OCI-LY3 (cell line): ENCODE data around the gene ATP2C2.

Experiments used
- H2AFZ ChIP-seq: fragments of 200-600, 300-600 bp; shearing (Covaris generic); 2 replicates; pipeline ENCODE4 v1.6.0; 2014; ENCODE audit warnings: antibody characterized with exemption, low read depth, low read length
- H3K27ac ChIP-seq: fragments of 200-600, 300-600 bp; sonication (generic); 2 replicates; pipeline ENCODE4 v1.5.1; 2014; ENCODE audit warnings: mild to moderate bottlenecking, low read length, moderate library complexity, mixed read lengths
- H3K27me3 ChIP-seq: fragments of 200-600, 300-600 bp; sonication (generic); 2 replicates; pipeline ENCODE4 v1.6.1; 2014; ENCODE audit warnings: low read depth, low read length, mixed read lengths
- H3K36me3 ChIP-seq: fragments of 200-600, 300-600 bp; sonication (generic); replicated peaks from 2 replicates; pipeline ENCODE3; 2014; ENCODE audit warnings: low read depth, low read length, mixed read lengths
- H3K4me1 ChIP-seq: fragments of 300-600, 200-600 bp; sonication (generic); 2 replicates; pipeline ENCODE4 v1.6.1; 2014; ENCODE audit warnings: low read length, mixed read lengths
- H3K4me2 ChIP-seq: fragments of 200-600, 300-600 bp; sonication (generic); 2 replicates; pipeline ENCODE4 v1.6.1; 2014; ENCODE audit warnings: low read length, mixed read lengths
- H3K4me3 ChIP-seq: fragments of 300-600, 200-600 bp; sonication (generic); 2 replicates; pipeline ENCODE4 v1.5.1; 2014; ENCODE audit warnings: antibody characterized with exemption, mild to moderate bottlenecking, low read length, moderate library complexity
- H3K79me2 ChIP-seq: fragments of 300-600, 200-600 bp; shearing (Covaris generic); 2 replicates; pipeline ENCODE4 v1.6.1; 2014; ENCODE audit warnings: mild to moderate bottlenecking, low read length, mixed read lengths
- H3K9ac ChIP-seq: fragments of 300-600, 200-600 bp; shearing (Covaris generic); 2 replicates; pipeline ENCODE4 v1.6.0; 2014; ENCODE audit warnings: mild to moderate bottlenecking, low read length, moderate library complexity
- H3K9me3 ChIP-seq: fragments of 200-600, 300-600 bp; shearing (Covaris generic); 2 replicates; pipeline ENCODE4 v1.6.1; 2014; ENCODE audit warnings: low read length, mixed read lengths; ENCODE audit not compliant: insufficient read depth
- H4K20me1 ChIP-seq: fragments of 200-600, 300-600 bp; sonication (generic); 2 replicates; pipeline ENCODE4 v1.6.1; 2016; ENCODE audit warnings: low read length, mixed read lengths; ENCODE audit not compliant: insufficient read depth
- CTCF ChIP-seq: fragments of 200-600, 300-600 bp; sonication (generic); IDR thresholded peaks from 2 replicates; pipeline ENCODE4 v1.5.1; 2014; ENCODE audit warnings: antibody characterized with exemption, low read length, low read depth
- EZH2phosphoT487 ChIP-seq: fragments of 200-600 bp; shearing (Covaris generic); IDR thresholded peaks from 2 replicates; pipeline ENCODE4 v1.6.1; 2018; ENCODE audit warnings: antibody characterized with exemption, mixed run types, low read depth

The ATP2C2 gene

GRCh38 chr16:84330685-84331050 lies 37.7 kb upstream of the ATP2C2 start:
- Histone ChIP-seq H2AFZ (no peak overlapping the region), H3K9me3 (no peaks in the 10 kb centered on the region), H3K79me2 (no peaks in the 10 kb centered on the region), H3K36me3 (no peaks in the 10 kb centered on the region), H3K9ac (no peak overlapping the region), H3K4me1 (no peaks in the 10 kb centered on the region), H3K27ac (no peak overlapping the region), H4K20me1 (no peaks in the 10 kb centered on the region), H3K4me3 (no peak overlapping the region), H3K27me3 (peaks cover 15% of the 10 kb centered on the region), H3K4me2 (no peak overlapping the region)
- TF ChIP-seq EZH2phosphoT487, result no peak
- no peak for TF ChIP-seq CTCF

GRCh38 chr16:84331998-84332780 lies 36.1 kb upstream of the ATP2C2 start:
- TF ChIP-seq EZH2phosphoT487, result no peak
- Histone ChIP-seq H3K9me3 (no peaks in the 10 kb centered on the region), H3K9ac (no peak overlapping the region), H3K4me1 (no peaks in the 10 kb centered on the region), H3K4me3 (no peak overlapping the region), H3K27ac (no peak overlapping the region), H2AFZ (no peak overlapping the region), H3K27me3 (peaks cover 10% of the 10 kb centered on the region; the same call in 1 of the 2 replicates), H3K36me3 (no peaks in the 10 kb centered on the region), H3K4me2 (no peak overlapping the region), H3K79me2 (no peaks in the 10 kb centered on the region), H4K20me1 (no peaks in the 10 kb centered on the region)

GRCh38 chr16:84332975-84333684 lies 35.2 kb upstream of the ATP2C2 start:
- H3K9me3 ChIP-seq, result no peaks in the 10 kb centered on the region
- H3K27me3 ChIP-seq, result peaks cover 10% of the 10 kb centered on the region; the same call in 1 of the 2 replicates
- no peaks in the 10 kb centered on the region for H3K36me3 ChIP-seq
- no peak overlapping the region for H3K9ac ChIP-seq
- TF ChIP-seq EZH2phosphoT487 (no peak), CTCF (no peak)
- no peak overlapping the region for H3K4me3 ChIP-seq
- no peaks in the 10 kb centered on the region for H4K20me1 ChIP-seq
- no peaks in the 10 kb centered on the region for H3K4me1 ChIP-seq
- no peak overlapping the region for H3K27ac ChIP-seq
- no peaks in the 10 kb centered on the region for H3K79me2 ChIP-seq
- no peak overlapping the region for H2AFZ ChIP-seq
- no peak overlapping the region for H3K4me2 ChIP-seq

GRCh38 chr16:84334058-84334457 lies 34.3 kb upstream of the ATP2C2 start:
- TF ChIP-seq EZH2phosphoT487 (no peak), CTCF (no peak)
- no peaks in the 10 kb centered on the region for H3K79me2 ChIP-seq
- no peak overlapping the region for H2AFZ ChIP-seq
- H3K9ac ChIP-seq, result no peak overlapping the region
- no peaks in the 10 kb centered on the region for H3K4me1 ChIP-seq
- H3K4me2 ChIP-seq, result no peak overlapping the region
- H3K4me3 ChIP-seq, result no peak overlapping the region
- H3K36me3 ChIP-seq, result no peaks in the 10 kb centered on the region
- no peaks in the 10 kb centered on the region for H3K9me3 ChIP-seq
- peaks cover 11% of the 10 kb centered on the region for H3K27me3 ChIP-seq
- no peaks in the 10 kb centered on the region for H4K20me1 ChIP-seq
- H3K27ac ChIP-seq, result no peak overlapping the region
